Measurements from ENCODE around the gene LRFN2.

LRFN2 gene

DNA sequence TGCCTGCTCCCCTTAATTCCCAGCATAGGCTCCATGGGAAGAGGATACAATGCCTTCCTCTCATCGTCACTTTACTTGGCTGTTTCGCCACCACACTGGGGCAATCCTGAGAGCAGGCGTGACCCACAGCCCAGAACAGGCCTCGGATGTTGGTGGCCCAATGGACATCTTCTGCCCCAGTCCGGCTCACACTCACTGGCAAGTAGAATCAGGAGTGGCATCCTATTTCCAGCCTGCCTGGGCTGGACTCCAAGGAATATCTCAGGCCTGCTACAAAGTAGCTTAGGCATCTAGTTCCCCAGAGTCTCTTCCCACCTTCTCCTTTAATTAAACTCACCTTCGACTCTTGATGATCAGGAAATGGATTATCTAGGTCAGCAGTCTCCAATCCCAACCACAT lies 110.5 kb downstream of the LRFN2 start:
- no peak for DNase-seq (ENCODE audit: low spot score)

DNA sequence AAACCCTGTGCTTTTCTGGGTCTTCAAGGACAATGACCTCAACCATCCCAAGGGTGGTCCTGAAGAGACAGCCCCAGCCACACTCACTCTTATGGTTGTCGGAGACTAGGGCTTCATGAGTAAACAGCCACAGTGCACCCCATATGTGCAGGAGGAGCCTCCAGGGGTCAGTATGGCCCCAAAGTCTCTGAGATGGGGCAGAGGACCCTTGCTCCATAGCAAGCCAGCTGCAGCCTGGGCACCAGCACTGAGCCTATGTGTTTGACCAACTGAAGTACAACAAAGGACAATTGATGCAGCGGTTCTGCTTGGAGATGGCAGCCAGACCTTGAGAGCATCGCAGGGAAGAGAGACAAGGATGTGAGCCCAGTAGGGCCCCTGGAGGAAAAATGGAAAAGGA lies 112.2 kb downstream of the LRFN2 start:
- peak; percentile 27 for DNase-seq (ENCODE audit: low spot score)

DNA sequence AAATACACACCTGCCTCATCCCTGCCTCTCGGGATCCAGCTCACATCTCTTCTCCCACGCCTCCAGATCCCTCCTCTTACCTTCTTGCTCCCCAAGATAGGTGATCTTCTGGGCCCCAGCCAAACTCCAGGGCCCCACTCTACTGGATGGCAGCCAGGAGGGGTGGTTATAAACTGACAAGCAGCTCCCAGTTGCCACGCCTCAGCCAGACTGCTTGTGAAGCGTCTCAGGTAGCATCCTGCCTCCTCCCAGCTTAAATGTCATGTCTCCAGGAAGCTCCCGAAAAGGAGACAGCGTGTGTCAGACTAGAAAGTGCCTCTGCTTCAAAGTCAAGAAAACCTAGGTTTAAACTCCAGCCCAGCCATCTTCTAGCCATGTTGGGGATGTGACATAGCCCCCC lies 114.1 kb downstream of the LRFN2 start:
- no peak for DNase-seq (ENCODE audit: low spot score)

DNA sequence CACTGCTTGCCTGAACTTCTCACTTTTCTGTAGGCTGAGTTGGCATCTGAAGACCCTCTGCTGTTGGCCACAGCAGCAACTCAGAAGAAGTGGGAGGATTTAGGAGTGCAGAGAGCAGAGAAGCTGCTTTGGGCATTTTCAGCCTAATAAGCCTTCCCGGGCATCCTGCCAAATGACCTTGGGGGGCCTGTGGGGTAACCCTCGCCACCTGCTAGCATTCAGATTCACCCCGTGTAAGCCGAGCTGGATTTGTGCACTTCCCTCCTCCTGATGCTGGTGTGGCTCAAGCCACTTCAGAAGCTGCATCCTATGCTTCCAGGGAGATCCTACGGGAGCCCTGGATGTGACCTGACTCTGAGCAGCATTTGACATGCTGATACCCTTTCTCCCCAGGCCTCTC lies 114.8 kb downstream of the LRFN2 start:
- no peak for DNase-seq (ENCODE audit: low spot score)

DNA sequence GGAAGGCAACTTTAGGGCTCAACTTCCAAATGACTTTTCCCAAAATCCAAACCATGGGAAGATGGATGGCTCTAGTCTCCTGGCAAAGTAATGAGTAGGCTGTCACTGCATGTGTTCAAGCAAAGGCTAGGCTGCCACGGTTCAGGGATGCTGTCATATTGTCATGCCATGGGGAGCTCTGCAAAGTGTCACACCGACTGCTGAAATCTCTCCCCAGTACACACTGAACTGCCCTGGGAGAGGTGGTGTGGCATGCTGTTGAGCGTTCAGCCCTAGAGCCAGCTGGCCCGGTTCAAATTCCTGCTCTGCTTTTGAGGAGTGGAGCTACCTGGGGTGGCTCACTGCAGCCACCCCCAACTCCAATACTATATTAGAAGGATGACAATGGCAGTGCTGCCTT lies 115.9 kb downstream of the LRFN2 start:
- DNase-seq (ENCODE audit: low spot score): no peak

DNA sequence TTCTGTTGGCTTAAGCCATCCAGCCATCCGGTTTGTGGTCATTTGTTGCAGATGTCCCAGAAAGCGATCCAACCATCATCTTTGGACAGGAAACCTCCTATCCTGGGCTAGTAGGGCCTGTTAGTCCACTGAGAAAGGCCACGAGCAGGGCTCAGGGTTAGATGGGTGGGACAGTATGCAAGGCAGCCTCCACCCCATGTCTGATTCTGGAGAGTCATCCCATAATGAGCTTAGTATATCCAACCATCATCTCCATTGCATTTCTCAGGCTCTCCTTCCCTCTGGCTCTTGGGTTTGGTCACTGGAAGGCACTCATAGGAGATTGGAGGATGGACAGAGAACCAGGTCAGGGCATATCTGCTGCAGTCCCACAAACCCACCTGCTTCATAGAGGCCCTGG lies 117.8 kb downstream of the LRFN2 start:
- DNase-seq (ENCODE audit: low spot score): no peak

DNA sequence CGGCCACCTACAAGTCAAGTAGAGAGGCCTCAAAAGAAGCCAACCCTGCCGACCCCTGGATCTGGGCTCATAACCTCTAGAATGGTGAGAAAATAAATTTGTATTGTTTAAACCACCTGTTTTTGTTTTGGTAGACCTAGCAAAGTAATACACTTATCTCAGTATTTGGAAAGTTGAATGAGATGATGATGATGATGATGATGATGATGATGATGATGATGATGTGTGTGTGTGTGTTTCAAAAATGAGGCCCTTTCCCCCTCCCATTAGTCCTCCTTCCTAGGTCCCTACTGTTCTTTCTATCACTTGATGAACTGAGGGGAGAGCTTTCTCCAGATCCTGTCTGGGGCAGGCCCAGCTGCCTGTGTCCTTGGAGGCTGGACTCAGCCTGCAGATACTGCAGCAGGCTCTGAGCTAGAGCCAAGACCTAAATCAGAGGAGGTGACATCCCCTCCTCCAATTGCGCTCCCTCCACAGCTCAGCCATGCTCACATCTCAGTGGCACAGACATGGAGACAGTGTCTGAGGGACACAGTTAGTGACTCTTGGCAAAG lies 120.1 kb downstream of the LRFN2 start:
- no peak for DNase-seq (ENCODE audit: low spot score)

DNA sequence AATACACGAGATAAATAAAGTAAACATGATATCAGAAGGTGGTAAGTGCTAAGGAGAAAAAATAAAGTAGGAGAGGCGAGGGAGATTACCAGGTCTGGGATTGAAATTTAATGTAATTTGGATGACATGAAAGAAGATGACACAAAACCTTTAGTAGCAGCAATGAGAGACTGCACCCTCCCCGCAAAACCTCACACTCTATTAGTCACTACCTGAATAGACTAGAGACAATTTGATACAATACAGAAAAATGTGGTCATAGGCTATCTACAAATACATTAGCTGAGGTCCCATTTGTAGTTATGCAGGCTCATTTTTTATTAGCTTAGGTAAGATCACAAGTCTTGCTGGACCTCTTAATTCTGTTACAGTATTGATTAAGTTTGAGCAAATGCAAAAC lies 125.5 kb downstream of the LRFN2 start:
- DNase-seq (ENCODE audit: low spot score): no peak

DNA sequence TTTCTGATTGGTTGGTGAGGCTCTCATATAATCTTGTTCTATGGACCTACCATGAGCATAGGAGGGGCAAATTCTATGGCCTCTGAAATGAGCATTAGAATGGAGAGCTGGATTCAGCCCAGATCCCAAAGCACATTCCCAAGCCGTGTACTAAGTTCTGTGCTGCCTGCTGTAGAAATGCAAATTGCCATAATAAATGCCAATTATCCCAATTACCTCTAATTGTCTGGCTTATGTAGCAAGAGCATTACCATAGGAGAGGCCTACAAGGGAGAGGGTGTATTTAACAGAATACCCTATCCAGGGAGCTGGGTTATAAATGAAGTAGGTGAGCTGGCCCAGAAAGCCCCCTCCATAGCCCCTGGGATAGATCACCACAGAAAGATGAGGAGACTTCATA lies 126.8 kb downstream of the LRFN2 start:
- no peak for DNase-seq (ENCODE audit: low spot score)

DNA sequence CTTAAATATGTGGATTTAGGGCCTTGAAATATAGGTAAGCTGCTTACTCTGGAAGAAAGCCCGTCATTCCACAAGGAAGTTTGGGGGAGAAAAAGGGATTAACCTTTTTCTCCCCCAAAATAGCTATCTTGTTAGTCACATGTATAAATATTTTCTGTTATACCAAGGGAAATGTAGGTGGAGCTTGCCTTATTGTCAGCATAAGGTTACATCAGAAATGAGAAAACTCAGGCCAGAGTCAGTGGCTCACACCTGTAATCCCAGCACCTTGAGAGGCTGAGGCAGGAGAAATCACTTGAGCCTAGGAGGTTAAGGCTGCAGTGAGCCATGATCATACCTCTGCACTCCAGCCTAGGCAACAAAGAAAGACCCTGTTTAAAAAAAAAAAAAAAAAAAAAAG lies 129.9 kb downstream of the LRFN2 start:
- DNase-seq (ENCODE audit: low spot score): no peak

DNA sequence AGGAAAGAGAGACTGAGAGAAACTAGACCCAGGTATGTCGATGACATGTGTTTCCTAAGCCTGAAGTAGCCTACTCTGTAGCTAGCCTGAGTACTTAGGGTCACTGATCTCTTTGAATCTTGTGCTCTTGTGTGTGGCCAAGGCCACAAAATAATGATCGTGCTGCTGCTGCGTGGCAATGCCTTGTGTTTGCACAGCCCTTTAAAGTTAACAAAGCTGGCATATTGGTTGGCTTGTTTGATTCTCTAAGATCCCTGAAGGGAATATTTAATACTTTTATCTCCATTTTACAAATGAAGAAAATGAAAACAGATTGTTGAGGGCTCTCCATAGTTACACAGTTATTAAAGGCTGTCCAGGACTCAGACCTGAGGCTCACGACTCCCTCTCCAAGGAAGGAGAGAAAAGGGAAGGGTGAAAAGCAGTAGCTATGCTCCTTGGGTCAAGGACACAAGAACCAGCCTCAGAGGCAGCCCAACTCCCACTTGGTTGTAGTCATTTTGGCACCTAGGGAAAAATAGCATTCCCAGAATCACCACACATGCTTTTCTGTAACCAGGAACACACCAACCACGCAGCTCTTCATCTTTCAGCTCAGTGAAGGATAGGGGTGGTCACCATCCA lies 130.7 kb downstream of the LRFN2 start:
- no peak for DNase-seq (ENCODE audit: low spot score)

DNA sequence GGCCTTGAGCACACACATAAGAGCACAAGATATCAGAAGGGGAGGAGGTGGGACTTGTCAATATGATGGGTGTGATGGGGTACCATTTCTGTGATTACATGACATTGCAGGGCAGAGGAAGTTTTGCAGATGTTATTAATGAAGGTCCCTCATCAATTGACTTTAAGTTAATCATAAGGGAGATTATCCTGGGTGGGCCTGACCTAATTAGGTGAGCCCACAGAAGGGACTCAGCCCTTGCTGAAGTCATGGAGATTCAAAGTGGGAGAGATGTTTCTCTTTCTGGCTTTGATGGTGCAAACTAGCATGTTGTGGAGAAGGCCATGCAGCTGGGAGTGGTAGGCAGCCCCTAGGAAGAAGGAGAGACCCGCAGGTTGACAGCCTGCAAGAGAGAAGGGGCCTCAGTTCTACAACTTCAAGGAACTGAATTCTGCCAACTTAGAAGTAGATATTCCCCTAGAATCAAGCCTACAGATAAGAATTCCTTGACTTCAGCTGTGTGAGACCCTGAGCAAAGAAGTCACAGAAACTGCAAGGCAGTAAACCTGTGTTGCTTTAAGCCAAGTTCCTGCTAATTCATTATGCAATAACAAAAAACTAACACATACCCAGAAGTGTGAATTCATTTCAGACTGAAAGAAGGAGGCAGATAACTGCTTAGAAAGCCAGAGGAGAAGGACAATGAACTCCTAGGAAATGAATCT lies 131.3 kb downstream of the LRFN2 start:
- no peak for DNase-seq (ENCODE audit: low spot score)

DNA sequence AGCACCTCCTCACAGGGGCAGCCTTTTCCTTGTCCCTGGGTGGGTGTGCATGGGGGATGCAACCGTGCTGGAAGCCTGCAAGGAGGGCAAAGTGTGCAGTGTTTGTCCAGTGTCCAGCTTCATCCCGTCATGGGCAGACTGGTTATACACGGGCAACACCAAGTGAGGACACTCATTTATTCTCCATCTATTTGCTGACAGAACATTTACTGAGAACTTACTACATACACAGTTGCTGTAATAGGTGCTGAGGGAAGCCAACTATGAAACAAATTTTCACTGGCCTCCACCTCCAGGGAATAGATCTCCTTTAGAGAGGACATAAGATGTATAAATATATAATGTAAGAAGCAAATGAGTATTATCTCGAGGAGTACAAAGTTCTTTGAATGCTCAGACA lies 136.7 kb downstream of the LRFN2 start:
- no peak for DNase-seq (ENCODE audit: low spot score)

DNA sequence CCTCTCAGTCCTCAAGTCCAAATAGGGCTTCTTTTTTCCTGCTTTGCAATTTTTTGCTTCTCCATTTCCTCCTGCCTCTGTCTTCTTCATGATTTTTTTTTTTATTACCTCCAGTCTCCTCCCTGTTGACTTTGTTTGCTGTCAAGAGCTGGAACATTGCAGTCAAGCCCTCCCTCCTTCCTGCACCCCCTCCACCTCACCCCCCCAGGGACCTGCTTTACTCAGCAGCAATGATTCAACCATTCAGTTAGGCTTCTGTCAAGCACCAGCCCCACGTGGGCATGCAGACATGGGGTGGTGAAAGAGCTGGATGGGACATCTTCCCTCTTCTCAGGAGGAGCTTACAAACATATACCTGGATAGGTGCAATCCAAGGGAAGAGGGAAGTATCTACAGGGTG lies 142.4 kb downstream of the LRFN2 start:
- no peak for DNase-seq (ENCODE audit: low spot score)

DNA sequence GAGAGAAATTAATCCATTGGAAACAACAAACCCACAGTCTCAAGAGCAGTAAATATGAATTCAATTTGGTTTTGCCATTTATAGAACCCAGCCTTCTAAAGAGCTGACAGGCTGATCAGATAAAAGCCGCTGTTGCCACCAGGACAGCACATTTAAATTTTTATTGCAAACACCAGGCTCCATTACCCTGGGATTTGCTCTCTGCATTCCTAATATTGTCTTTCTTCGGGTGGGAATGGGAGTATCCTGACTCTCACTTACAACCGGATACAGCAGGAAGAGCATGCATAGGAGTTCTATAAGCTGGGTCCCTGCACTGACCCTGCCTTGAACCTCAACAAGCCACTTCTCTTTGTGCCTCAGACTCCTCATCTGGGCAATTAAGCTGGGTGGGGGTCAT lies 142.9 kb downstream of the LRFN2 start:
- DNase-seq (ENCODE audit: low spot score): no peak

DNA sequence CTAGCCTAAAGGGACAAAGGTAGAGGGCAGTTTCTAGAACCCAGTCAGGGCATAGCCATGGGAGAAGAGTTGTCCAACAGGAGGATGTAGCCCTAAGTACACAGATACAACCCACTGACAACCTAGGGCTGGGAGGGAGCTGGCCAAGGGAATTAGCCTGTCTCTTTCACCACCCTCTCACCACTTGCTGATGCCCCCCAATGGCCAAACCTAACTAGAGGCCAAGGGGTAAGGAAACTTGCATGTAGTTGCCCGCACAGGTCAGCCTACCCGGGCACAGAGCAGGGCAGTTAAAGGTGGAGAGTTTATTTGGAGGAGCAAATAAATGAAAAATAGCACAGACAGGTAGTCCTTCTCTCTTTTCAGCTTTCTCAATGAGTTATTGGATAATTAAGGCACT lies 143.3 kb downstream of the LRFN2 start:
- no peak for DNase-seq (ENCODE audit: low spot score)

DNA sequence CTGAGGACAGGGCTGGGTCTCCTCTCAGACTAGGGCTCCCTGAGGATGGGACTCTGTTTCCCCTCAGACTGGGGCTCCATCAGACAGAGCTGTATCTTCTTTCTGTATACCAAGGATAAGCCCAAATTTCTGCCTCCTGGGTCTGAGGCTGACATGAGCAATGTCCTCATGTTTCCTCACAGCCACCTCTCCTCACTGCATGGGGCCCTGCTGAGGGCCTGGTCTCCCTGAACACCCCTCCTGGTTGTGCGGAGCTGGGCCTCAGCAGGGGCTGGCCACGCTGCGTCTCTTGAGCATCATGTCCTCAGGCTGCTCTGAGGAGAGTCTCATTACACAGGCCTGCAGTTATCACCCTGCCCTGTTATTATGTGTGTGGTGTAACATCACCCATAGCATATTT lies 144.6 kb downstream of the LRFN2 start:
- no peak for DNase-seq (ENCODE audit: low spot score)

DNA sequence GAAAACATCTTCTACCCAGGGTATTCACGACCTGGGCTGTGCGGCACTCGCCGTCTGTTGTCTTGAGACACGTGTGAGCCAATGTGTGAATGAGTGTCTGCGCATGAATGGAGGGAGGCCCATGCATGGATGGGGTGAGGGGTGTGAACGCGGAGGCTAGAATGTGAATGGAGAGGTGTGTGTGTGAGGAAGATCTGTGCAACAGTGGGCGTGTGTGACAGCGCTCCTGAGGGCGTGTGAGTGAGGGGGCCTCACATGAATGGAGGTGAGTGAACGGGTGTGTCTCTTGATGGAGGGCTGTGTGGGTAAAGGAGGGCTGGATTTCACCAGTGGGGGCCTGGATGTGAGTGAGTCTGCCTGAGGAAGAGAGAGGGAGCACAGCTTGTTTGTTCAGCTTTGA lies 146.0 kb downstream of the LRFN2 start:
- no peak for DNase-seq (ENCODE audit: low spot score)

DNA sequence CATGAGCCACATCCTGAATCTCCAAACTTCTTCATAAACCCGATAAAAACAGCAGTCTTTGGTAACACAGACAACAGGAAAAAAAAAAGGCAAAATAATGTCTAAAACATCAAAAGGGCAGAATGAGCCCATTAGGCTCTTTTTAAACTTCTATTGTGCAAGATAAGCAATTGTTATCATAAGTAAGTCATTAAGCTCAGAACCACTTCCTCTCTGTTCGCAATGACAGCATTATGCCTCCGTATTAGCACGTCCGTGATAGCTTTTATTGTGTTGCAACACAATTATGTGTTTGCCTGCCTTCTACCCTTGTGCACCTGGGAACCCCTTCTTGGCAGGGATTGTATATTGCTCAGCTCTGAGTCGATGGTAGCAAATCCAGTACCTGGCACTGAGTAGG lies 147.1 kb downstream of the LRFN2 start:
- DNase-seq (ENCODE audit: low spot score): no peak

DNA sequence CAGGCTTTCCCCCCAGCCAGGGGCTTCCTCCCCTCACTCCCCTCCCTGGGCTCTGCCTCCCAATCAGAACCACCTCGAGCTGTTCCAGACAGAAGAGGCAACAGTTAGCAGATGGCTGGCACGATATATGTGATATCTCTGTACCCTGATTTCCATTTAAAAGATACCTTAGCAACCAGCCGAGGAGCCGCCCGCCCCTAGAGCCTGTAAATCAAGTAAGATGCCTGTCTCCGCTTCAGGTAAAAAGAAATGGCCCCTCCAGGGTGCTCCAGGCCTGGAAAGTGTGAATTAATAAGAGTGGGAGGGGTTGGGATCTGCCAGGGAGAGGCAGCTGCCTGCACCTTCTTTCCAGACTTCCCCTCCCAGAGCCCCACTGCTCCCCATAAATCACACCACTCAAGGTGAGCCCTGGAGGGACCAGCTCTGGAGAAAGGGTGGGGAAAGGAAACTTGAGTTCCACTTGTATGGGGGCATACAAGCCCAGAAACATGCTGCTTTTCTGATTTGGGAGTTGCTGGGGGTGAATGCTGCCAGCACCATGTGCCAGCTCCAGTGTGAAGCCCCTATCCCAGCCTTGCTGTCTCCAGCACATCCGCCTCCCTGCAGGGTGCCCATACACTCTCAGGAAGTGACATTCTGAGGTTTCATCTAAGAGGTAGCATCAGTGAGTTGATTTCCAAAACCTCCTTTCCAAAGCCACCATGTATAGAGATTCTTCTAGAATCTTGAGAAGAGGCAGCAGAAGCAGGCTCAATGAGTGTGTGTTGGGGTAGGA lies 148.0 kb downstream of the LRFN2 start:
- no peak for DNase-seq (ENCODE audit: low spot score)

DNA sequence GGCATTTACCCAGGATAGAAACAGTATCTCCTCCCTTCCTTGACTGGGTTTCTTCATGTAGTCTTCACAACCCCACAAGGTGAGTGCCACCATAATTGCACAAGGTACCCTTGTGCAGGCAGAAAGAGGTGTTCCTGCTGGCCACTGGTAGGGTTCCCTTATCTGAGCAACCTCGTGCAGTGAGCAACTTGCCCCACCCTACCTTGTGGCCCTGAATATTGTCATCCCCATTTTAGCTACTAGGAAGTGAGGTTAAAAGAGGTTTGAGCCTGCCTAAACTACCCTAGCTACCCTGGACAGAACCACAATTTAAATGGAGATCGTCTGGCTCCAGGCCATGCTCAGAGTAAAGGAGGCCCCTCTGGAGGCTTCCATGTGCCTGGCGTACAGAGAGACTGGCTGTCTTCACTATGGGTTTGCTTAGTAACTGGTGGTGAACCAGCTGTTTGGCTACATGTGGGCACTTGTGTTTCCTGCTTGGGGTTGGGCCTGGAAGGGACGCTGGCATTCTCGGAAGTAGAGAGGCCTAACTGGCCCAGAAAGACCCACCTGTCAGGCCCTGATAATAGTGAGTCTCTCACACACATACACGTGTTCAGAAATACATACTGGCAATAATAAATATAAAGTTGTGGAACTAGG lies 148.8 kb downstream of the LRFN2 start:
- DNase-seq (ENCODE audit: low spot score): no peak

DNA sequence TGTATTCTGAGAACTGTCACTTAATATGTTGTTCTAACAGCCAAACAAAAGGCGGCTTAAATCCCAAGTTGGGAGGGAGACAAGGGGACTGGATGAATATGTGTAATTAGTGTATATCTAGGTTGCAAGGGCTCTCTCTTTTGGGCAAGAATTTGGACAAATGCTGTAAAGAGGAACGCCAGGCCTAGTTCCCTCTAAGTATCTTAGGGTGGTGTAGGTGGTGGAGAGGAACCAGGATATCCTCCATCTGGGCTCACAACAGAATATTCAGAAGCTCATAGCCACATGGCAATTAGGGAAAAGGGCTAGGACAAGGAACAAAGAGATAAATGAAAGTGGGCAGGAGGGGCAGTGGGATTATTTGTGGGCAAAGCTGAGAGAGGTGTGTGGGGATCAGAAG lies 149.5 kb downstream of the LRFN2 start:
- DNase-seq (ENCODE audit: low spot score): no peak
